Measurements from ENCODE around the gene ADARB2.

DNA sequence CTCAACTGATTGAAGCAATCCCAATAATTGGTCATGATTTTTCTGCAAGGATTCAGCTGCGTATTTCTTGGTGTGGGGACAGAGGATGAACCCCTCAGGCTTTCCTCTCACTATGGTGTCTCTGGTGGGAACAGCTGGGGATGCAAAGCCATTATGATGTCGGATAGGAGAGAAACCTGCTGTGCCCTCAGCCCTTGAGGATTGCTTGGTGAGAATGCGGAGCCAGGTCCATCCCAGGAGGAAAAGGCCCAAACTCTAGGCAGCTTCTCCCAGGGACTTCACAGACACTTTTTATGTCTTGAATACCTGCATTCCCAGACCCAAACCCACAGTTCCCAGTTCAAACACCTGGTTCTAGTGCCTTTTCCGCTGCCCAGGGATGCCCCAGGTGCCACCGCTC is 379.2 kb downstream of the ADARB2 start:
- TF ChIP-seq CTCF (IDR thresholded peaks at IDR 0.05), result no peak
- TF ChIP-seq POLR2A (IDR thresholded peaks at IDR 0.05), result no peak

All from Peyer's patch (tissue), 4 donors.